ENCODE results near the gene TMEM255B.

TMEM255B gene

DNA sequence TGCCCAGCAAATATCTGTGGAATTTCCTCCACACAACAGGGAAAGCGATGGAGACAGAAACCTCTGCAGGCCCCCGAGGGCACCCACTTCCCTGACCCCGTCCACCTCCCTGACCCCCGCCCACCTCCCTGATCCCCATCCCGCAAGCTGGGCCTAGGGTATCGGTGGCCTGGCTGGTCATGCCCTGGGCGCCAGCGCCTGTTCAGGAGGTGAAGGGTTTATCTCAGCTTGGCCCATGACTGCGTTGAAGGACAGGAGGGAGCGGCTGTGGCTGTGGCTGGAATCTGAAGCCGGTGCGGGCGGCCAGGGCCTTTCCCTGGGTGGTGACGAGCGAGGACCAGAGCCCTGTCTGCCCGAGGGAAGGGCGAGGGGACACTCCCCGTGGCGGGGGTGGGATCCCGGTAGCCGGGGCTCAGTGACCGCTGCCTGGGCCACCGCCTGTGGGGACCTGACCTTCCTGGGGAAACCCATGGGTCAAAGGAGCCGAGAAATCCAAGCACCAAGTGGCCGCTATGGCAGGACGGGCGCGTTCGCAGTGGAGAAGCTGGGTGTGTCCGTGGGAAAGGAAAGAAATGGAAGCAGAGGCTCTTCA lies 84.1 kb downstream of the TMEM255B start:
- H3K4me3 Mint-ChIP-seq: no peak overlapping the region
- peaks cover 19% of the 10 kb centered on the region for H3K27me3 Mint-ChIP-seq
- no peak for DNase-seq
- peaks cover 14% of the 10 kb centered on the region for H3K36me3 Mint-ChIP-seq
- no peak overlapping the region for H3K27ac Mint-ChIP-seq
- H3K9me3 Mint-ChIP-seq: peaks cover 6% of the 10 kb centered on the region
- CTCF ChIA-PET: no interaction called here
- H3K4me1 Mint-ChIP-seq: peaks cover 37% of the 10 kb centered on the region

DNA sequence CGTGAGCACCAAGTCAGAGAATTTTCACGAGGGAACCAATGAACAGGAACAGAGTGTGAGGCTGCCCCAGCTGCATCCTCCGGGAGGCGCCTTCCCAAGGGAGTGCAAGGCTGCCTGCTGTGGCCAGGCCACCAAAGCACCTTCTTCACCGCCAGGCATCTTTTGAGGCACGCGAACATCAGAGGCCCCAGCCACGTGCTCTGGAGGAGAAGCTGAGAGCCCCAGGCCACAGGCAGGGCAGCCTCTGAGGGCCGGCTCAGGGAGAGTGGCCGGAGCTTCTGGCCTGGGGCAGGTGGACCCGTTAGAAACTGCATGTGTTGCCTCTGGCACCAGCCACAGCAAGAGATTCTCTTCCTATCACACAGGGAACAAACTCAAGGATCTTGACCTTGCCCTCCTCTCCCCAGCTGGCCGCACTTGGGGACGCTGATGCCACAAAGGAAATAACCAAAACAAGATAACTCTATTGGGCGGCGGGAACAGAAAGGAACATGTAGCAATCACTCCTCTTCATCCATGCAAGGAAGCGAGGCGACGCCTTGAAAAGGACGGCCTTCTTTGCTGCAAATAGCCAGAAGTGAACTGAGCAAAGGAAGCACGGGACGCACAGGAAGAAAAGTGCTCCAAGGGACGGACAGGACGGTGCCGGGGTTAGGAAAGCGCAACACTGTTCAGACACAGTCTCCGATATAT lies 85.0 kb downstream of the TMEM255B start:
- H3K27ac Mint-ChIP-seq: no peak overlapping the region
- peaks cover 14% of the 10 kb centered on the region for H3K36me3 Mint-ChIP-seq
- peaks cover 21% of the 10 kb centered on the region for H3K27me3 Mint-ChIP-seq
- peaks cover 6% of the 10 kb centered on the region for H3K9me3 Mint-ChIP-seq
- H3K4me3 Mint-ChIP-seq: no peak overlapping the region
- no peak for DNase-seq
- peaks cover 37% of the 10 kb centered on the region for H3K4me1 Mint-ChIP-seq
- CTCF ChIA-PET: no interaction called here

DNA sequence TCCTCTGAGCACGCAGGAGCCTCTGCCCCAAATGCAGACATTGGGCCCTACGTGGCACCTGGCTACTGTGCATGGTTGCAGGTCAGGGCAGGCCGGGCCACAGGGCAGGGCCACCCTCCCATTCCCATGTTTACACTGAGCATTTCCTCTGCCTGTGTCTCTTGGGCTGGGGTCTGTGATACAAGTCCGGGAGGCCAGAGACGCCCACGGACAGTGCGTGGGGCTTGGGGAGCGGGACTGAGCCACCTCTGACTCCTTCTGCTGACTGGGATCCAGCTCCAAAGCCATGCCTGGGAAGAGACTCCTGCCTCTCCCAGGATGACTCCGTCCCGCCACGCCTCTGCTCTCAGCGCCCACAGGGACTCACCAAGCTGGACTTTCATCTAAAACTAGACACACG lies 86.0 kb downstream of the TMEM255B start:
- H3K4me3 Mint-ChIP-seq: no peak overlapping the region
- CTCF ChIA-PET: no interaction called here
- peaks cover 26% of the 10 kb centered on the region for H3K27me3 Mint-ChIP-seq

DNA sequence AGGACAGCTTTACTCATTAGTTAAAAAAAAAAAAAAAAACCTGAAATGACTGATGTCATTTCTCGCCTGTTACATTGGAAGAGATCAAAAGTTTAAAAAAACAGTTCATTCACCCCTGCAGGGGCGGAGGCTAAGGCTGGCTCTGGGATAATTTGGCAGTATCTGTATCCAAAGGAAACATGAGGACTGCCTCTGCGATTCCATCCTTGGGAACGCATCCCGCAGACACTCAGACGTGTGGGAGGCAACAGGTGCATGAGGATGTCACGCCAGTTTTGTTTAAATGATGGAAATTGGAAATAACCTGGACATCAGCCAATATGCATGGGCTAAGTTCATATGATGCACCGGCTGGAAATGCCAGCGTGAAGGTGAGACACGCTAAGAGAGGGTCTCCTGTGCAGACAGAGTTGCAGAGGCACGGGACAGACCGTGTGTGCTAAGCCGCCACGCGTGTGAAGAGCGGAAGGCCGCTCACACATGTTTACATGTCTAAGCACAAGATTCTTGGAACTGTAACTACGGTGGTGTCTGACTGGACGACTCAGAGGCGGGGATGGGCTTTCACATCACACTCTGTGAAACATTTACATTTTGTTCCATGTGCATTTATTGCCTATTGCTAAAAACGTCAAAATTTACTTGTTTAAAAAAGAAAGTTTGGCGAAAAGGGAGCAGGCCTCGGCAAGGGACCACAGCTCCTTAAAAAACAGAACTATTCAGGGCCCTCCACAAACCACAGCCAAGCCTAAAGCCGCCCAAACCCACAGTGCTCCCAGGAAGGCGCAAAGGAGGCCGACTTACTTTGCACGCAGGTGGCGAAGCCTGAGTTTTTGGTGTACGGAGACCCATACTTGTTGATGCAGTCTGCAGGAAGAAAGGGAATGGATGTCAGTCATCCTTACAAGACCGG lies 87.0 kb downstream of the TMEM255B start:
- H3K27me3 Mint-ChIP-seq: peaks cover 26% of the 10 kb centered on the region
- CTCF ChIA-PET: interaction anchor here (1.0 kb wide), 1 partner anchor 23 kb away, joined by 3 read pairs; no protein-coding TSS in a partner anchor
- H3K36me3 Mint-ChIP-seq: peaks cover 14% of the 10 kb centered on the region
- H3K27ac Mint-ChIP-seq: peak overlapping the region; percentile 78
- no peak for DNase-seq
- peak overlapping the region; percentile 53 for H3K4me3 Mint-ChIP-seq
- H3K9me3 Mint-ChIP-seq: peaks cover 6% of the 10 kb centered on the region
- peaks cover 37% of the 10 kb centered on the region for H3K4me1 Mint-ChIP-seq

More for the DNA sequence above, 86.0 kb downstream of the TMEM255B start:
- peaks cover 37% of the 10 kb centered on the region for H3K4me1 Mint-ChIP-seq
- no peak for DNase-seq
- H3K9me3 Mint-ChIP-seq: peaks cover 6% of the 10 kb centered on the region
- no peak overlapping the region for H3K27ac Mint-ChIP-seq
- peaks cover 14% of the 10 kb centered on the region for H3K36me3 Mint-ChIP-seq

GRCh38 chr13:113846636-113847318 lies 87.8 kb downstream of the TMEM255B start:
- H3K27ac Mint-ChIP-seq: peak overlapping the region; percentile 78
- DNase-seq: peak; percentile 59

GRCh38 chr13:113848020-113848419 lies 89.0 kb downstream of the TMEM255B start:
- no peaks in the 10 kb centered on the region for H3K9me3 Mint-ChIP-seq
- peaks cover 32% of the 10 kb centered on the region for H3K27me3 Mint-ChIP-seq
- H3K4me3 Mint-ChIP-seq: no peak overlapping the region
- H3K27ac Mint-ChIP-seq: no peak overlapping the region
- H3K4me1 Mint-ChIP-seq: peaks cover 31% of the 10 kb centered on the region
- H3K36me3 Mint-ChIP-seq: peaks cover 10% of the 10 kb centered on the region
- no peak for DNase-seq
- CTCF ChIA-PET: no interaction called here

More at GRCh38 chr13:113846636-113847318, 87.8 kb downstream of the TMEM255B start:
- Mint-ChIP-seq H3K36me3 (peaks cover 14% of the 10 kb centered on the region), H3K4me3 (peak overlapping the region; percentile 53), H3K9me3 (peaks cover 3% of the 10 kb centered on the region), H3K4me1 (peaks cover 34% of the 10 kb centered on the region), H3K27me3 (peaks cover 26% of the 10 kb centered on the region)
- CTCF ChIA-PET: interaction anchor here (1.0 kb wide), 1 partner anchor 24 kb away, joined by 3 read pairs; no protein-coding TSS in a partner anchor

DNA sequence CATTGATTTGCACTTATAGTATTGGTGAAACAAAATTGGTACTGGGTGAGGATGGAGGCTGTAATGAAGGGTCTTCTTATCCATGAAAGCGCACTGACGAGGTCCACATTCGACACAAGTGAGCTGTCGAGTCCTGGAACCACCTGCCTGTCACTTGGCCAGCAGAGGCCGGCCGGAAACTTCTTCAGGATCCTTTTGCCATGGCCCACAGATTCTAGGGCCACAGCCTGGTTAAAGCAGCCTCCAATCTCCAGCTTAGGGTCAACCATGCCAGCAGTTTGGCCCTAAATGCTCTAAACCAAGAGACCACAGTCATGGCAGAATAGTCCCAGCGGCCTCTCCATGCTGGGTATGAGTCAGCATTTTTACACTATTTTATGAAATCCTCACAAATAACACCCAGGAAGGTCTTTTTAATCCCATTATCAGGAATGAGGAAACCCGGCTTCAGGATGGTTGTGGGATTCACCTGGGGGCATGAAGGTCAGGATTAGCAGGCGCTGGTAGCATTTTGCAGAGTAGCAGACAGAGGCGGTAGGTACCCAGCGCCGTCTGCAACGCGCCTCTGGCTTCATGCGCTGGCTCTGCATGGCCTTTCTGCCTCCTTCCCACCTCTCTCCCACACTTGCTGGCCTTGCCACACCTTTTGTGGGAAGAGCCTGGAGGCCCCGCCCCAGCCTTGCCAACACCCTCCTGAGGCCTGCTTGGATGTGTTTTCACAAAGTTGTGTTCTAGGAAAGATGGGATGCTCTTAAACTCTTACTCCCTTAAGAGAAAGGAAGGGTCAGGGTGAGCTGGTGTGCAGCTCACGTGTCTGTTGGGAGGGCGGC lies 89.6 kb downstream of the TMEM255B start:
- DNase-seq: no peak
- H3K36me3 Mint-ChIP-seq: peaks cover 9% of the 10 kb centered on the region
- H3K4me1 Mint-ChIP-seq: peaks cover 35% of the 10 kb centered on the region
- no peak overlapping the region for H3K4me3 Mint-ChIP-seq
- CTCF ChIA-PET: no interaction called here
- no peak overlapping the region for H3K27ac Mint-ChIP-seq
- peaks cover 36% of the 10 kb centered on the region for H3K27me3 Mint-ChIP-seq
- no peaks in the 10 kb centered on the region for H3K9me3 Mint-ChIP-seq

- Mint-ChIP-seq H3K27me3 (peaks cover 39% of the 10 kb centered on the region), H3K4me1 (peaks cover 39% of the 10 kb centered on the region), H3K4me3 (no peak overlapping the region), H3K27ac (no peak overlapping the region), H3K9me3 (no peaks in the 10 kb centered on the region), H3K36me3 (peaks cover 4% of the 10 kb centered on the region)
- CTCF ChIA-PET: no interaction called here
- DNase-seq: no peak
Observed at GRCh38 chr13:113849546-113849945, 90.5 kb downstream of the TMEM255B start.

DNA sequence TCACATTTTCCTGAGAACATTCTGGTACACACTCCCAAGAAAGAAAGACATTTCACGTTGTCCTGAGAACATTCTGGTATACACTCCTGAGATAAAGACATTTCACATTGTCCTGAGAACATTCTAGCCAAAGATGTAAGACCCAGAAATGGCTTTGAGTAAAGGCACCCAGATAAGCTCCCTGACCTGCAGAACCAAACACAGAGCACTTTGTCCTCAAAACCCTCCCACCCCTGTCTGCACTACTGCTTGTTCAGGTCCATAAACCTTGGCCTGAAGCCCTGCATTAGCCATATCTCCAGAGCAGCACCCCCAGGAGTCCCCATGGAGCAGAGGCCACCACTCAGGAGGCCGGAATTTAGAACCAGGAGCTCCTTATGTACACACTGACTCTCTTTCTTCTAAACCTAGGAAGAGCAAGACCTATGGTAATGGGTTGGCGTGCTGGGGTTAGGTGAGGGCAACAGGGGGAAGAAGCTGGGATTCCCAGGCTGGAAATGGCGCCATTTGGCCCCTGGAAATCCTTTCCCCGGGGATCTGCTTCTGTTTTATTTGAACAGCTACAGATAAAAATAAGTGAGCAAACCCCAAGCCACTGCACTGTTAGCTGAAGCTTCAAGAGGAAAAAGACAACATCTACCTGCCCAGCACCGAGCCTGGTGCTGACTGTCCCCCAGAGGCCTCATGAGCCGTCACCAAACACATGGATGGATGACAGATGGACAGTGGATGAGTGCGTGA lies 91.1 kb downstream of the TMEM255B start:
- H3K4me1 Mint-ChIP-seq: peaks cover 39% of the 10 kb centered on the region
- peaks cover 45% of the 10 kb centered on the region for H3K27me3 Mint-ChIP-seq
- no peak overlapping the region for H3K4me3 Mint-ChIP-seq
- H3K27ac Mint-ChIP-seq: no peak overlapping the region
- DNase-seq: no peak
- CTCF ChIA-PET: interaction anchor here (0.6 kb wide), 1 partner anchor 352 kb away, joined by 3 read pairs; no protein-coding TSS in a partner anchor
- peaks cover 4% of the 10 kb centered on the region for H3K36me3 Mint-ChIP-seq
- no peaks in the 10 kb centered on the region for H3K9me3 Mint-ChIP-seq

DNA sequence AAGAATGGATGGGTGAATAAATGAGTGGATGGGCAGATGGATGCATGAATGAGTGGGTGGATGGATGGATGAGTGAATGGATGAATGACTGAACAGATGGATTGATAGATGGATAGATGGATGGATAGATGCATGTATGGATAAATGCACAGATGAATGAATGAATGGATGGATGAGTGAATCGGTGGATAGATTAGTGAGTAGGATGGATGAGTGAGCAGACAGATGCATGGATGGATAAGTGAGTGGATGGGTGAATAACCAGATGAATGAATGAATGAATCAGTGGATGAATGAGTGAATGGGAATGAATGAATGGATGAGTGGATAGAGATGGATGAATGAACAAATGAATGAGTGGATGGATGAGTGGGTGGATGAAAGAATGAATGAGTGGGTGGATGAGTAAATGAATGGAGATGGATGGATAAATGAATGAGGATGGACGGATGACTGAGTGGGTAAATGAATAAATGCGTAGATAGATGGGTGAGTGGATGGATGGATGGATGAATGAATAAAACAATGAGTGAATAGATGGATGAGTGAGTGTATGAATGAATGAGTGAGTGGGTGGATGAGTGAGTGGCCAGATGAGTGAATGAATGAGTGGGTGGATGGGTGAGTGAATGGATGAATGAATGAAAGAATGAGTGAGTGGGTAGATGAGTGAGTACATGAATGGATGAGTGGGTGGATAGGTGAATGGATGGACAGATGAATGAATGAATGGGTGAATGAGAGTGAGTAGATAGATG lies 91.9 kb downstream of the TMEM255B start:
- H3K4me1 Mint-ChIP-seq: peaks cover 31% of the 10 kb centered on the region
- H3K27me3 Mint-ChIP-seq: peaks cover 53% of the 10 kb centered on the region
- no peaks in the 10 kb centered on the region for H3K9me3 Mint-ChIP-seq
- H3K27ac Mint-ChIP-seq: no peak overlapping the region
- CTCF ChIA-PET: interaction anchor here (0.6 kb wide), 1 partner anchor 352 kb away, joined by 3 read pairs; no protein-coding TSS in a partner anchor
- DNase-seq: no peak
- H3K4me3 Mint-ChIP-seq: no peak overlapping the region
- peaks cover 4% of the 10 kb centered on the region for H3K36me3 Mint-ChIP-seq

DNA sequence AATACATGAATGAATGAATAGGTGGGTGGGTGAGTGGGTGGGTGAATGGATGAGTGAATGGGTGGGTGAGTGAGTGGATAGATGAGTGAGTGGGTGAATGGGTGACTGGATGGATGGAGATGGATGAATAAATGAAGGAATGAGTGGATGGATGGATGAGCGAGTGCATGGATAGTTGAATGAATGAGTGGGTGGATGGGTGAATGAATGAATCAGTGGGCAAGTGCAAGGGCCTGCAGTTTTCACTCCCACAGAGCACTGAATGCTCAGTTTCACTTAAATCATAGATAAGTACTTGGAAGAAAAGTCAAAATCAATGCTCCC lies 92.4 kb downstream of the TMEM255B start:
- no peak overlapping the region for H3K27ac Mint-ChIP-seq
- peaks cover 58% of the 10 kb centered on the region for H3K27me3 Mint-ChIP-seq
- CTCF ChIA-PET: no interaction called here
- H3K4me1 Mint-ChIP-seq: peaks cover 26% of the 10 kb centered on the region
- no peaks in the 10 kb centered on the region for H3K9me3 Mint-ChIP-seq
- peaks cover 1% of the 10 kb centered on the region for H3K36me3 Mint-ChIP-seq
- DNase-seq: no peak
- H3K4me3 Mint-ChIP-seq: no peak overlapping the region

- CTCF ChIA-PET: no interaction called here
- no peak for DNase-seq
Observed at GRCh38 chr13:113851826-113852535, 93.0 kb downstream of the TMEM255B start.

More at GRCh38 chr13:113851826-113852535, 93.0 kb downstream of the TMEM255B start:
- H3K4me1 Mint-ChIP-seq: peaks cover 21% of the 10 kb centered on the region
- no peak overlapping the region for H3K27ac Mint-ChIP-seq
- H3K27me3 Mint-ChIP-seq: peaks cover 58% of the 10 kb centered on the region
- no peaks in the 10 kb centered on the region for H3K36me3 Mint-ChIP-seq
- no peak overlapping the region for H3K4me3 Mint-ChIP-seq
- H3K9me3 Mint-ChIP-seq: no peaks in the 10 kb centered on the region

Data from activated naive CD4-positive, alpha-beta T cell treated with anti-CD3 and anti-CD28 coated beads, Interleukin-2, amount 10 ng/mL, durations not matched to agents 7 days and 5 days (primary cell).